SHP77 treated with DMSO at 0.1 percent for 48 hours (cell line): ENCODE data around the gene CDC42BPB.

Experiments used
- DNase-seq: peaks from one replicate; lab custom pipeline; 2025; lab: John Stamatoyannopoulos, UW

CDC42BPB gene

DNA sequence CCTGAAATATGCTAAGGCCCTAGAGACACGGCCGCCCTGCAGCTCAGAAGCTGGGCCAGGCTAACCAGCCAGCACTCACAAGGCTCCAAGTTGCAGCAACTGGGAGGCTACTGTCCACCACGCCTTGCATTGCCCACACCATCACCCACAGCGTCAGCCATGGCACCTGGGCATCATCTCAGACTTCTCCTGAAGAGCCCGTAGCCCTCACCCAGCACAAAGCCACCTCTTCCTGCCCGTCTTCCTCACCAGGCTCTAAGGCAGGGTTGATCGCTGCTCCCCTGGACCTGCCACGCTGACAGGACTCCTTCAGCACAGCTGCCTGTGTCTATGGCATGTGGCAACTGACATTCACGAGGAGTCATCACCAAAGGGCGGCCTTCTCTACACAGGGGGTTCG lies 38.1 kb downstream of the CDC42BPB start:
- no peak for DNase-seq

DNA sequence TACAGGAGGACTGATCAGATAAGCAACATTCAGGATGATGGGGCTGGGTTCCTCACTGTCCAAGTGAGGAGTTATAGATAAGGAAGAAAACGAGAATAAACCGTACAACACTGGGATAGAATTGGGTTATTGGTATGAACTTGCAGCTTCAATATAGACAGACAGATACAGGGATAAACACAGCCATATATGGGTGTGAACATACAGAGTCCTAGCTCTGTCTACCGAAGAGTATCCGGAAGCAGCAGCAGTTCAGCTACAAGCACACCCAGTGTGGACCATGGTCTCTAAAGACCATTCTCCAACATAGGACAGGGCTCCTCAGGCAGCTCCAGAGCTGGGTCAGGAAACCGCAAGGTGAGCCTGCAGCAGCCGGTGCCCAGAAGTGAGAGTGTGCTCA lies 40.8 kb downstream of the CDC42BPB start:
- DNase-seq, result no peak

DNA sequence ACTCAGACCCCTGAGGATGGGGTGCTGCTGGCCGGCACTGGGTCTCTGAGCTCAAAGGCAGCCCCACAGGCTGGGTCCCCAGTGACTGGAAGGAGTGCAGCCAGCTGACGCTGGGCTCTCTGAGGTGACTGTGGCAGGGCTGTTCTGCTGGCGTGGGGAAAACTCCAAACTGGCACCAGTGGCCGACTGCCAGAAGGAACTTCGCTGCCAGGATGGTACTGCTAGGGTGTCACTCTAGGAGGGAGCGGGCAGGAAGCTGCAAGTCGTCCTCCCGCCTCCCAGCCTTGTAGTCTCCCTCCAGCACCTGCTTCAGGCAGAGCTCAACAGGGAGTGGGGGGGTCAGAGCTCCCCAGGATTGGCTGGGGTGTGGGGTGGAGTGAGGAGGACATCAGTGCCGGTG lies 41.3 kb downstream of the CDC42BPB start:
- DNase-seq, result no peak

DNA sequence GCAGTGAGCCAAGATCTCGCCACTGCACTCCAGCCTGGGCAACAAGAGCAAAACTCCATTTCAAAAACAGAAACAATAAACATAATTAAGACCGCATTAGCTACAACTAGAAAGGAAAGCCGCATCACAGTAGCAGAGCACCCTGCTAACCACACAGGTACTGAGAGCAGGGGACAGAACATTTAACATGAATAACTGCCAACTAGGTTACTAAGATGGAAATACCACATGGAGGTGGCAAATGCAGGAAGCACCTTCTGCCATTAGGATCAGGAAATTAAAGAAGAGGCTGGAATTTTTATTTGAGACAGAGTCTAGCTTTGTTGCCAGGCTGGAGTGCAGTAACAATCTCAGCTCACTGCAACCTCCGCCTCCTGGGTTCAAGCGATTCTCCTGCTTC lies 41.9 kb downstream of the CDC42BPB start:
- DNase-seq, result no peak

DNA sequence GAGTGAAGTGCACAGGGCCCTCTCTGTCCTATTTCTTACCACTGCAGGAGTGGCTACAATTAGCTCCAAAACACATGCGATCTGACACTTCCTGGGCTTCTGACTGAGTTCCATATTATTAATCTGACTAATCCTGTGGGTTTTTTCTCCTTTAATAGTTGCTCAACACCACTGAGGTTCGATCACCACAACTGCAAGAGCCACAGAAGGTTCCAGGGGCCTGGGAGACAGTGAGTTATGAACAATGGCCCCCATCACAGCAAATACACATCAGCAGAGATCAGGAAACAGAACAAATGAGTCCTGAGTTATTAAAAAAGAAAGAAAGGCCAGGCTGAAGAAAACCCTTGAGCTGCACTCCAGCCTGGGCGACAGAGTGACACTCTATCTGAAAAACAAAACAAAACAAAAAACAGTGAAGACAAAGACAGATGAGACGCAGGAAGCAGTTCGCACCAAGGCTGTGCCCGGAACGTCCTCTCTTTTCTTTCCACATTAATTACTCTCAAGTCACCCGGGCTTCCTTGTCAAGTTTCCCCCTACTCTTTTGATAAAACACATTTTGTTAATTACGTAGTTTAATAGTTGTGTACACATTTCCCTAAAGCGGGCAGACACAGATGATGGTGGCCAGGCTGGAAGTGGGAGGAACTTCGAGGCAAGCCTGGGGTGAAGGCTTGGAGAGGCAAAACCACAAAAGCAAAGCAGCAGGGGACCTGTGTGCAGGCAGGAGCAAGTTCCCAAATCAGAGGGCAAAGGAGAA lies 42.7 kb downstream of the CDC42BPB start:
- no peak for DNase-seq

DNA sequence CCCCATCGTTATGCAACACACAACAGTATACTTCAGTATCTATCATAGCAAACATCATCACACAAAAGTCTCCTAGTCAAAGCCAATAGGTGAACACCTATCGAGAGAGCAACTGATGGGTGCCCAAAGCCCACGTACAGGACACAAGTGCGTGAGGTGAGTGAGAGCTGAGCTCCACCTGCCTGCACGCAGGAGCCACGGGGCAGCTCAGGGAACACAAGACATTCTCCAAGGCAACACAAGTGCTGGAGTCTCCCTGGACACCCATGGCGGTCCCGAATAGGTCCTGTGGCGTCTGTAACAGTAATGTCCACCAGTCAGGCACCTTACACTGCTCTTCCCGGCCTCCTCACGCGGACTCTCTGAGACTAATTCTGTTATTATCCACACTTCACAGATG lies 44.3 kb downstream of the CDC42BPB start:
- DNase-seq, result no peak

DNA sequence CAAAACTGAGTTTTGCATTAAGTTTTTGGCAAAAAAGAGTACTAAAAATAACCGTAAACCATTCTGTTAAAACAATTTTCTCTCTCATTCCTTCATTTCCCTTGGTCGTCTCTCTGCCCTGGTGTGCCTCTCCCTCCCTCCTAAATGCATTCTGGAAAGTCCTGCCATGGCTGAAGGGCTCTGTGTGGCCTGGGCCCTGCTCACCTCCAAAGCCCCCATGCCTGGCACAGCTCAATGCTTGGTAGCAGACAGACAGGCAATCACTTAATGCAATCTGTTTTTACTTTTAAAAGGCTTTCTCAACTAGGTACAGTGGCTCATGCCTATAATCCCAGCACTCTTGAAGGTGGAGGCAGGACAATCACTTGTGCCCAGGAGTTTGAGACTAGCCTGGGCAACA lies 47.8 kb downstream of the CDC42BPB start:
- no peak for DNase-seq

DNA sequence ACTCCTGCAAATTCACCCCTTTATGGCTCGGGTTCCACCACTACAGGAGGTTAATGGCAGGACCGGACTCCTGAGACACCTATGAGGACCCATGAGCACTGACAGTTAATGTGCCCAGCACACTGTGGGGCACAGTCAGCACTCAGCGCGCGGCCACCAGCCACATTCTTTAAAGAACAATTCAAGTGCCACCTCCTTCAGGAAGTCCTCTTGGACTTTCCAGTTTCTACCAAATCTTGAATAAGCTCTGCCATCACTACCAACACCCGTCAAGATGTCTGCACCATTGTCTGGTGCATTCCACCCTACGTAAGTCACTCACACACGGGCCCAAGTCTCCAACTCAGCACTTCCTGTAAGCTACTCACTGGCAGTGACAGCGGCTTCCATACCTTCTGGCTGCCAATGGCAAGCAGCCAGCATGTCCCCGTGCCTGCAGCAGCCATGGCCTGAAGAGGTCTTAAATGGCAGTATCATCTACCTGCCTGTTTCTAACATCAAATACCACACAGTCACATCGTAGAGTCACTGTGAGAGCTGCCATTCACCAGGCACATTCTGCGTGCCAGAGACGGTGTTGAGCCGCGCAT lies 48.5 kb downstream of the CDC42BPB start:
- DNase-seq, result no peak

DNA sequence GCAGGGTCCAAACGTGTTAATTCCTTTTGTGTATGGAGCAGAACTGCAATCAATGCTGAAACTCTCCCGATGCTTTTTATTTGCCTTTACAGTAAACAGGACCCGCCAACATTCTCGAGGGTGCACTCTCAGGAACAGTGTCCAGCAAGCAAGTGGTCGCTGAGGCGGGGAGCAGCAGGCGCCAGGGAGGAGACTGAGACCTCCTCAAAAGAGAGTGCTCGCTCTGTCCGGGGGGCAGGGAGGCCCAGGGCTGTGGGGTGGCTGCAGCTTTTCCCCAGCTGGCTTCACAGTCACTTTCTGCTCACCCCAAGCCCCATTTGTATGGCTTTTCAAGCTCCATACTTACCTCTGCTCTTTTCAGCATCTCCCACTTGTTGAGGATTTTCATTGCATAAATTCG lies 49.2 kb downstream of the CDC42BPB start:
- DNase-seq, result no peak

DNA sequence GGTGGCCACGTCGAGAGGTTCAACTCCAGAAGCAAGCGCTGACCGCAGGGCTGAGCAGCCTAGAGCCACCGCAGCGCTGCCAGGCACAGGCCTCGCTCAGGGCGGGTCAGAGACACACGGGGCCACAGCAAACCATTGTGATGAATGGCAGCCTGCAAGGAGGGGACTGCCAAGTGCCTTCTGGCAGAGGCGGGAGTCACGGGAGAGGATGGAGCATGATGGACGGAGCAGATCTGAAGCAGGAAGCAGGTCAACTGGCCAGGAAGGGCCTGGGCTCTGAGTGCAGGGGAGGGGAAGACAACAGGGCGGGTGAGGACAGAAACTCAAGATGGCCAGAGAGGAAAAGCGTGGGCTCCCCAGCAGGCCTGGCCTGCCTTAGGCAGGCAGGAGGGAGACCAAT lies 49.8 kb downstream of the CDC42BPB start:
- no peak for DNase-seq

DNA sequence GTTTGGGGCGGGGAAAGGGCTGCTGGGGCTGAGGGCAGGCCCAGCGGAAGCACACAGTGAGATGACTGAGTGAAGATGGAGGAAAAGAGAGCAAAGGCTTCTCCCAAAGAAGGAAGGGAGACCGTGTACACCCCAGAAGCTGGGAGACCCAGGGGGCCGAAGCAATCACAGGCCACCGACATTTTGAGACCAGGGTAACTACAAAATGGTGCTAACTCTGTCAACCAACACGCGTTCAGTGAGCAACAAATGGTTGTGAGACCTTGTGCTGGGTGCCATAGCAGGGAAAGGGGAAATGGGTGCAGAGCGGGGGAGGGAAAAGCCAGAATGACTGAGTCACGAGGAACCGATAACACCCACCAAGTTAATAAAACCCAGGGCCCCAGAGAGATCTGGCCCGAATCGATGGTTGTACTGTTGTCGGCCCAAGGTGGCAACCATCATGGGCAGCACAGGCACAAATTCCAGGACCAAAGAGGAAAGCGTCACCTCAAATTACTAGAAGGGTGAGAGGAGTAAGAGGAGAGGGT lies 50.3 kb downstream of the CDC42BPB start:
- DNase-seq, result no peak

DNA sequence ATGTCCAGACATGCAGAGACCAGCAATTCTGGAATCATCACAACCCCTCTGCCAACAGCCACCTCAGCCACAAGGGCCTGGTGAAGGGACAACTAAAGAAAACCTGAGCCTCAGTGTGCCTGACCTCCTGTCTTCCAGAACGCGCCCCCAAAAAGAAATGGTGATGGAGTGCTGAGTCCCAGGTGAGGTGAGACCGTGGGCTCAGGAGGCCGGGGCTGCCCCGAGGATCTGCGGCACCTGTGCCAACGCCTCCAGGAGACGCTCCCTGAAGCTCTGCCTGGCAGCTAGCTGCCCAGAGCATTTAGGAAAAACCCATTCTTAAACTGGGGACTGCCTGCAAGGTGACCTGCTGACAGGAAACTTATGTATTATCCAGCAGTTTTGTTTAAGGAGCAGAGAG lies 51.2 kb downstream of the CDC42BPB start:
- DNase-seq, result no peak

DNA sequence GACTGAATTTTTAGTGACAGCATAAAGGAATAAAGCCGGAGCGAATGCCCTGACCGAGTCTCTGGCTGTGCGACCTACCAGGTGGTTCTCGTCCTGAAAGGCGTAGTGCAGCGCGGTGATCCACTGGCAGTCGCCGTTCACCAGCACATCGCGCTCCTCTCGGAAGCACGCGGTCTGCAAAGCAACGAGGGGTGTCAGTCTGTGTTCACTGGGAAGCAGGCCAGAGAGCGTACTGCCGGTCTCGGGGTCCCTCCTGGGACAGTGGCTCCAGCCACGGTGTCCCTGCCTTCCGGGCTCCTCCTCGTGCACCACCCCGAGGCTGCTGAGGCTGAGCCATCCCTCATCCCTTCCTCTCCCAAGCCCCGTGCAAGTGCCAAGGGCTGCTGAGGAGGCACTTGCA lies 53.5 kb downstream of the CDC42BPB start:
- DNase-seq, result no peak

DNA sequence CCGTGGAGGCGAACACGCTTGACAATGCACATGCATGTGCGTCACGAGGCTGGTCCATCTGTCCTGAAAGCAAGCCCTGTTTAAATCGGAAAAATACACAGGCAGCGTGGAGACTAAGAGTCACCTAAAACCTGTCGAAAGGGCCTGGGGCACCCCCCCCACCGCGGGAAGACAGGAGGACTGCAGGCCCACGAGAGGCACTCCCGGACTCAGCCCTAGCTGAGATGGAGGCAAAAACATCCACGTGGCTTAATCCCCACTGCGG lies 54.1 kb downstream of the CDC42BPB start:
- no peak for DNase-seq

DNA sequence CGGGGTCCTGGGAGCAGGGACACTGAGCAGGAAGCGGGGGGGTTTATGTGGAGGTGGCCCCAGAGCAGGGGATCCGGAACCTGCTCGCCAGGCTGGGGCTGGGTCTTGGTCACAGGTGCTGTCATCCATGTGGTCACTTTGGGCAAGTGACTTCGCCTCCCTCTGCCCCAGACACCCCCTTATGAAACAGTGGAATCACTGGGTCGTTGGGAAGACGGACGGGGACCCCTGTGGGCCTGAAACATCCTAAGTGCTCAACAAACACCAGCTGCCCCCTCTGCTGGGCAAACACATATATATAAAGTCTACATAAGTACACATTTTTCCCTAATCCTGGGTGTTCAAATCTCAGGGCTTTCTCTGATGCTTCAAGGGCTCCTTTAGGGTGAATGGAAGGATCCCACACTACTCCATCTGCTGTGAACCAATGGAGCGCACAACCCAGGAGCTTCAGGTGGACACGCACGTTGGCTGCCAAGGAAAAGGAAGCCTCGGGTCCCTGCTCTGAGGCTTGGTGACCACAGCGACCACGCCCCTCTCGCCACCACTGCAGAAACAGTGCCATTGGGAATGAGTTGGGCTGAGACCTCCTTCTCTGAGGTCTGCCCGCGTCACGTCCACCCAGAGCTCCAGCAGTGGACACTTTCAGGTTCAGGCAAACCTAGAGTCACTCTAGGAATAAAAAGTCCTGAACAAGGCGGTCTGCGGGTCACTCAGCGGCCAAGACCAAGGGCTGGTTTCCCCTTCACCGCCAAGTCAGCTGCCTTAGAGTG lies 54.6 kb downstream of the CDC42BPB start:
- DNase-seq, result no peak

DNA sequence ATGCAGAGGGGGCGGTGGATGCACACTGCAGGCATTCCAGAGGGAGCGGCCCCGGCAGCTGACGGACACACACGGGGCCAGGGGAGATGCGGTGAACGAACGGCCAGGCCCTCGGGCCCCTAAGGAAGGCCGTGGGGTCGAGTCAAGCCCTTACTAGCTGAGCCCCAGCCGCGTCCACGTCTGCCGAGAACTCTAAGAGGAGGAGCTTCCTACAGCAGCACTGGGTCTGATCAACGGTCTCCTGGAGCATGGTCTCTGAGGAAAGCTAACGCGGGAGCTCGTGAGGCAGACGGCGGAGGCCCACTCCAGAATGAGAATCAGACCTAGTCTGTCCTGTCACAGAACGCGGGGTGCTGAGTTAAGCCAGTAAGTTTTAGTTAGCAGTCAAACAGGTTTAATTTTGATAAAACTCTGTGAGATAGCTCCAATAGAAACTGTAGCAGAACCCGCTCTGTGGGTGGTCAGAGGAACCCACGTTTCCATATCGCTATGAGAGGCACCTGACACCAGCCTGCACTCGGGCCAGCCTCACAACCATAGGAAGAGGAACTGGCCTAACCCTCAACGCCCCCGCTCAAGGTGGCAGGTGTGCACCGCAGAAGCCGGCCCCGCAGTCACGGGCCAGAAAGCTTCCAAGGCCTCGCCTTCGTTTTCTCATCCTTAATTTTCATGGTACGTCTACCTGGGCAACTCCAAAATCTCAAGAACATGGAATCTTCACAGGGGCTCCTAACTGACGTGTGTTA lies 55.5 kb downstream of the CDC42BPB start:
- no peak for DNase-seq

DNA sequence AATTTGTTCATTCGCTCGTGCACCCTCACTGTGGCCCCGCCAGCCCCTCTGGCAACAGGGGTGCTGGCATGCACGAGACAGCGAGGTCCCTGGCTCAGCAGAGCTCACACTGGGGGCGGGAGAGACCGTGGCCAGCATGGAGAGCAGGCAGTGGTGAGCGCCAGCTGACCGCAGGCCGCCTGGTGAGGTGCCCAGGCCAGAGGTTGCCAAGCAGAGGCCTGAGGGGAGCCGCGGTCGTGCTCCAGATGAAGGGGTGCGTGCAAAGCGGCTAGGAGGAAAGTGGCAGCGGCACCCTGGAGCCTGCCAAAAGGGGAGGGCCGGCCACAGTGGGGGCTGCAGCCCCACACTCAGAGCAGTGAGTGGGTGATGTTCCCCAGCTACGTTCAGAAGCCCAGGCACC lies 56.1 kb downstream of the CDC42BPB start:
- no peak for DNase-seq

DNA sequence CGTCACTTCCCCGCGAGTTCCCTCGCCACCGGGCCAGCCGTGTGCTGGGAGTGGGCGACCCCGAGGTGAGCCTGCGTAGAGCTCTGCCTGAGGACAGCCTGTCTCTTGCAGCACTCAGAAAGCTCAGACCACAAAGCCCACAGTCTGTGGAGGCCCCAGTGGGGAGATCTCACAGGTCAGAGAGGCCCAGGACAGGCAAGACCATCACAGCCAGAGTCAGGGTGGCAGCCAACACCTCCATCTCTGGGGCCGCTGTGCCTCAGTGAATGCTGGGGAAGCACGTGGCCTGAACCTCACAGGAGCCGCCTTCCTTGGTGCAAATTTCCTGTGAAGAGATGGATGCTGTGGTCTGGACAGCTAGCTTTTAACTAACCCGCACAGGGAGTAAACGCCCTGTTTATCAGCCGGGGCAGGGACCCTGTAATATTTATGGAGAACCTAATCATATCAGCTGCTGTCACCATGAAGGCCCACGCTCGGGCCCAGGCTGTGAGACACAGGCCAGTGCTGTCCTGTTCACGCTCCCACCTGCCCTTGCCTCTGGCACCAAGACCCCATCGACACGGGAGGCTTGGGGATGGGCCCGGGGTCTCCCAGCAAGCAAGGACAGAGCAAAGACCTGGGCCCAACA lies 56.9 kb downstream of the CDC42BPB start:
- no peak for DNase-seq

DNA sequence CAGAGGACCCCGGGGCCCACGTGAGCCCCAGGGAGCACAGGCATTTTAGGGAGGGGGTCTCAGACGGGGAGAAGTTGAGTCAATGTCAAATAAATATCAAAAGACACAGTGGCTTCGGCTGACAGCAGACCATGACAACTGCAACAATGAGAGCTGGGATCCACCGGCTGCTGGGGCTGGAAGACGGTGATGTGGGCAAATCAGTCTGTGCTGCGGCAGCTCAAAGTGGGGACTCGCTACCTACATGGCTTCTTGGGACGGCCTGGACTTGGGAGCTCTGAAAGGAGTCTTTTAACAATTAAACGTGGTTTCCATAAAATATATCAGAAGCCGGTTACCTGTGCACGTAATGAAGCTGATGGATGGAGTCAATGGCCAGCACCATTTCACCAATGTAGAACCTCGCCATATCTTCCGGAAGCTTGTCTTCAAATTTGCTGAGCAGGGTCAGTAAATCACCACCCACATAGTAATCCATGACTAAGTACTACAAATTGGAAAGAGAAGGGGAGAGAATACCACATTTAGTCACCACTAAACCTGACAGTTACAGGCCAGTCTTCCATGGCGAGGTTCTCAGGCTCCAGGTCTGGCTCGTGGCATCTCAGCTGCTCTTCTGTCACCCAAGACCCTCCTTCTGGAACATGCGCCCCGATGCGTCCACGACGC lies 58.0 kb downstream of the CDC42BPB start:
- no peak for DNase-seq

DNA sequence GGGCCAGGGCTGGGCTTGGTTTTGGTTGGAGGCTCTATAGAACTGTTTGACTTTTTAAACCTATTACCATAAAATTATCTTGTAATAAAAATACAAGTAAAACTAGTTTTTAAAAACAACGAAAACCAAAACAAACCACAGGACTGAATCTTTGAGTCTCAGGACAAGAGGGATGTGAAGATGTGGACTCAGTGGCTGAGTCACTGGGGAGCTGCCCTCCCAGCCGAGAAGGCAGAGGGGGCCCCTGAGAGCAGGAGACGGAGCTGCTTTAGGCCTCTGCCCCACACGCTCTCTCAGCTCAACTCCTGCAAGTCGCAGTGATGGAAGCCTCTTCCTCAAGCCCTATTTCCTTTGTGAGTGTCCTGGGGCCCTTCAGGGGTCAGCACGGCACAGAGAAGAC lies 59.0 kb downstream of the CDC42BPB start:
- DNase-seq, result no peak

DNA sequence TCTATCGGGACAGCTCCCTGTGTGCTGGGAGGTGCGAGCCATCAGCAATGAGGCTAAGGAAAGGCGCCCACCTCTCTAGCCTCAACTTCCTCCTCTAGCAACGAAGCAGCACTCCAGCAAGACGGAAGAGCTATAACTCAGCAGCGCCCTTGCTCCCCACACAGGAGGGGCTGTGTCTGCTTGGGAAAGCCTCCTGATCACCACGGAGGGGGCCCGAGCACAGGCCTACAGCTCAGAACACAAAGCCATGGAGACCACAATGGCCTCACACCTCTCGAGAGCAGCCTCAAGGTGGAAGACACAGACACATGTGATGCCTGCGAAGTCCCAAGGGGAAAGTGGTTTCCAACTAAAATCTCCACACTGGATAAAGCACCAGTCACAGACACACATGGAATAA lies 60.4 kb downstream of the CDC42BPB start:
- DNase-seq, result no peak

DNA sequence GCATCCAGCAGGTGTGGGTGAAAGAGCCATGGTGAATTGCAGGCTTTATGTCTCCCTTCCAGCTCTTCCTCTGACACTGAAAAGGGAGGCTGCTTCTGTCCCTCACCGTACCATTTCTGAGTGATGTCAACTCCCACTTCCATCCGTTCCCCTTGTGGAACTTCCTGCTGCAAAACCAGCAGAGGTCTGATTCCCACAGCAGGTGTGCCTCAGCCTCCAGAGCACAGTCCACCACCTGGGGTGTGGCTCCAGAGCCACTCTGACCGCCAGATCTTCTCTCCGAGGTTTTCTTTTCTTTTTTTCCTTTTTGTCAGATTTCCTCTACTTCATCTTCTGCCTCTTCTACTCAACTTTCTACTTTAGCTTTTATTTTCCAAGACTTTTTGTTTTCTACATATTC lies 62.7 kb downstream of the CDC42BPB start:
- no peak for DNase-seq
